Neuronal stem cell (in vitro differentiated cells): ENCODE results near the gene ANKMY2.

Experiments
- DNase-seq: peaks from one replicate; pipeline ENCODE4 v3.0.0-alpha.2; 2013; ENCODE audit warnings: low spot score
- H2AFZ ChIP-seq: one replicate; pipeline ENCODE4 v1.6.1; 2013; ENCODE audit warnings: mild to moderate bottlenecking, low read length, inconsistent platforms
- H2AK5ac ChIP-seq: 2 replicates; pipeline ENCODE4 v1.6.1; 2013; ENCODE audit warnings: low read depth, mild to moderate bottlenecking, inconsistent platforms, low read length, moderate library complexity, mixed read lengths
- H2BK120ac ChIP-seq: 2 replicates; pipeline ENCODE4 v1.6.1; 2013; ENCODE audit warnings: low read depth, mild to moderate bottlenecking, inconsistent platforms, low read length, moderate library complexity, mixed read lengths
- H2BK12ac ChIP-seq: one replicate; pipeline ENCODE4 v1.6.1; 2013; ENCODE audit warnings: low read length, inconsistent platforms
- H2BK15ac ChIP-seq: 2 replicates; pipeline ENCODE4 v1.6.1; 2013; ENCODE audit warnings: mild to moderate bottlenecking, low read length, inconsistent platforms, mixed read lengths
- H2BK5ac ChIP-seq: one replicate; pipeline ENCODE4 v1.6.1; 2013; ENCODE audit warnings: inconsistent platforms, mild to moderate bottlenecking, low read length, moderate library complexity
- H3K14ac ChIP-seq: one replicate; pipeline ENCODE4 v1.6.1; 2013; ENCODE audit warnings: low read length, inconsistent platforms
- H3K18ac ChIP-seq: 2 replicates; pipeline ENCODE4 v1.6.1; 2013; ENCODE audit warnings: low read length, inconsistent platforms
- H3K23ac ChIP-seq: 2 replicates; pipeline ENCODE4 v1.6.1; 2013; ENCODE audit warnings: low read depth, mild to moderate bottlenecking, mixed read lengths, low read length, inconsistent platforms; ENCODE audit not compliant: poor library complexity
- H3K27ac ChIP-seq: replicated peaks from 3 replicates; pipeline ENCODE4 v1.5.1; 2013; ENCODE audit warnings: low read length, inconsistent platforms
- H3K27me3 ChIP-seq, 3 experiments: 2 replicates each; pipeline ENCODE4 v1.6.1; 2013; ENCODE audit warnings: low read length in 3 of 3, mild to moderate bottlenecking in 2 of 3, inconsistent platforms in 1 of 3, low read depth in 1 of 3, mixed read lengths in 1 of 3, moderate library complexity in 1 of 3; ENCODE audit not compliant: control insufficient read depth in 3 of 3, insufficient read depth in 3 of 3
- H3K36me3 ChIP-seq, 2 donors: replicated peaks in 1 of 2; 2 replicates each; pipeline ENCODE4 v1.6.1; 2013; ENCODE audit warnings: low read length in 2 of 2; ENCODE audit not compliant: control insufficient read depth in 2 of 2, insufficient read depth in 2 of 2
- H3K4ac ChIP-seq: 2 replicates; pipeline ENCODE4 v1.6.1; 2013; ENCODE audit warnings: inconsistent platforms, mild to moderate bottlenecking, low read length, moderate library complexity
- H3K4me1 ChIP-seq, 2 donors: 1 replicate in 1 of 2; 2 replicates in 1 of 2; pipeline ENCODE4 v1.6.1; 2013; ENCODE audit warnings: low read length in 2 of 2, low read depth in 1 of 2; ENCODE audit not compliant: control insufficient read depth in 2 of 2, insufficient read depth in 1 of 2
- H3K4me2 ChIP-seq: one replicate; pipeline ENCODE4 v1.6.1; 2013; ENCODE audit warnings: mild to moderate bottlenecking, low read length, inconsistent platforms; ENCODE audit not compliant: insufficient read depth, poor library complexity, severe bottlenecking
- H3K4me3 ChIP-seq, 2 donors: 2 replicates each; pipeline ENCODE4 v1.5.1; 2013; ENCODE audit warnings: low read length in 2 of 2, mild to moderate bottlenecking in 2 of 2, inconsistent platforms in 1 of 2, moderate library complexity in 1 of 2
- H3K79me1 ChIP-seq: one replicate; pipeline ENCODE4 v1.6.1; 2013; ENCODE audit warnings: low read depth, mild to moderate bottlenecking, inconsistent platforms, low read length, moderate library complexity
- H3K9ac ChIP-seq: one replicate; pipeline ENCODE4 v1.6.1; 2013; ENCODE audit warnings: mild to moderate bottlenecking, low read depth, low read length, inconsistent platforms; ENCODE audit not compliant: poor library complexity
- H3K9me3 ChIP-seq, 2 donors: replicated peaks in 1 of 2; 2 replicates each; pipeline versions ENCODE3 to v1.6.1; 2013; ENCODE audit warnings: low read length in 2 of 2, mild to moderate bottlenecking in 2 of 2, inconsistent platforms in 1 of 2, low read depth in 1 of 2, mixed read lengths in 1 of 2, moderate library complexity in 1 of 2; ENCODE audit not compliant: control insufficient read depth in 2 of 2, insufficient read depth in 1 of 2
- H4K8ac ChIP-seq: one replicate; pipeline ENCODE4 v1.6.1; 2013; ENCODE audit warnings: low read depth, mild to moderate bottlenecking, inconsistent platforms, low read length, moderate library complexity
- H4K91ac ChIP-seq: one replicate; pipeline ENCODE4 v1.6.1; 2013; ENCODE audit warnings: low read length, low read depth, mild to moderate bottlenecking, inconsistent platforms; ENCODE audit not compliant: poor library complexity
- WGBS, 2 donors: extraction: QIAGEN DNeasy Blood & Tissue Kit; methylation state at CpG; one replicate each; pipeline ENCODE4 v1.1.7; 2013; ENCODE audit warnings: missing lambda C conversion rate in 2 of 2, mixed read lengths in 1 of 2; ENCODE audit not compliant: insufficient read length in 2 of 2, insufficient replicate concordance in 1 of 2; ENCODE audit errors: extremely low coverage in 2 of 2; 5-methylcytosine and 5-hydroxymethylcytosine counted together

ANKMY2 gene

GRCh38 chr7:16594676-16595075 lies 50.9 kb downstream of the ANKMY2 start:
- Histone ChIP-seq H3K23ac (no peak overlapping the region), H4K8ac (no peak overlapping the region), H2AK5ac (no peak overlapping the region), H3K9me3 (no peaks in the 10 kb centered on the region), H3K79me1 (no peaks in the 10 kb centered on the region), H3K4me3 (no peak overlapping the region), H2BK15ac (no peak overlapping the region), H3K4ac (no peak overlapping the region), H3K36me3 (peaks cover 0 to 12% of the 10 kb centered on the region in 2 donors), H3K4me2 (no peak overlapping the region), H2BK12ac (no peak overlapping the region), H2AFZ (no peak overlapping the region), H3K27ac (no peak overlapping the region), H2BK5ac (no peak overlapping the region), H2BK120ac (no peak overlapping the region), H4K91ac (no peak overlapping the region), H3K14ac (no peak overlapping the region), H3K9ac (no peak overlapping the region), H3K18ac (no peak overlapping the region), H3K27me3 (no peaks in the 10 kb centered on the region), H3K4me1 (peaks cover 0 to 8% of the 10 kb centered on the region in 2 donors)
- DNase-seq = no peak
- WGBS, 2 donors = no CpG with 5 or more reads among the region's 1 CpG

GRCh38 chr7:16594061-16594460 lies 51.5 kb downstream of the ANKMY2 start:
- Histone ChIP-seq H4K91ac (no peak overlapping the region), H3K9ac (no peak overlapping the region), H3K4ac (no peak overlapping the region), H2AFZ (no peak overlapping the region), H2BK120ac (no peak overlapping the region), H4K8ac (no peak overlapping the region), H3K27ac (no peak overlapping the region), H3K4me1 (peaks cover 0 to 8% of the 10 kb centered on the region in 2 donors), H2AK5ac (no peak overlapping the region), H3K27me3 (no peaks in the 10 kb centered on the region), H3K23ac (no peak overlapping the region), H2BK12ac (no peak overlapping the region), H2BK5ac (no peak overlapping the region), H3K14ac (no peak overlapping the region), H3K79me1 (no peaks in the 10 kb centered on the region), H3K4me3 (no peak overlapping the region), H2BK15ac (no peak overlapping the region), H3K9me3 (no peaks in the 10 kb centered on the region), H3K18ac (no peak overlapping the region), H3K4me2 (no peak overlapping the region), H3K36me3 (peaks cover 0 to 8% of the 10 kb centered on the region in 2 donors)
- DNase-seq = no peak

- no peak overlapping the region for H4K8ac ChIP-seq
- H3K79me1 ChIP-seq = no peaks in the 10 kb centered on the region
- H3K9me3 ChIP-seq = no peaks in the 10 kb centered on the region
- no peak overlapping the region for H3K18ac ChIP-seq
- H2BK15ac ChIP-seq = no peak overlapping the region
- DNase-seq = no peak
- no peak overlapping the region for H2BK12ac ChIP-seq
- no peak overlapping the region for H3K23ac ChIP-seq
- no peak overlapping the region for H3K14ac ChIP-seq
- H2BK120ac ChIP-seq = no peak overlapping the region
- no peak overlapping the region for H3K4me2 ChIP-seq
- H3K9ac ChIP-seq = no peak overlapping the region
- no peak overlapping the region for H2AFZ ChIP-seq
- no peak overlapping the region for H4K91ac ChIP-seq
- H3K27me3 ChIP-seq = no peaks in the 10 kb centered on the region
- H3K4me1 ChIP-seq = peaks cover 0 to 4% of the 10 kb centered on the region in 2 donors
- no peaks in the 10 kb centered on the region for H3K36me3 ChIP-seq
- WGBS, 2 donors = no CpG with 5 or more reads among the region's 3 CpGs
- H2AK5ac ChIP-seq = no peak overlapping the region
- no peak overlapping the region for H3K27ac ChIP-seq
- H3K4me3 ChIP-seq = no peak overlapping the region
- H3K4ac ChIP-seq = no peak overlapping the region
- no peak overlapping the region for H2BK5ac ChIP-seq
These were observed 53.2 kb downstream of the ANKMY2 start for GRCh38 chr7:16592395-16592794.

DNA sequence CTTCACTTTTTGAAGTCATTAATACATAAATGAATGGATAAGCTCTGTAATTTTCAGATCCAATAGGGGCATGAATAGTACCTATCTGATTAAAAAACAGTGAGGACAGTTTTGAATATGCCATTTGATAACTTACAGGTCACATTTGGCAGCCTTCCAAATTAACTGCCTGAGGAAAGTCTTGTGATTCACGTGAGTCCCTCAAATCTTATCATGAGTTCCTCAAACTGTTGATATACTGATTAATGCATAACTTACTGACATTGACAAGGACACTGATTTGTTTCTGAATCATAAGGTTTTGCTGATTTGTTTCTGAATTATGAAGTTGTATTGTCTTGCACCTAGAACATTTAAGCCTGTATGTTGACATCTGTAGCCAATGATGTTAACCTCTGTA lies 55.1 kb downstream of the ANKMY2 start:
- Histone ChIP-seq H3K79me1 (no peaks in the 10 kb centered on the region), H3K23ac (no peak overlapping the region), H4K91ac (no peak overlapping the region), H2BK5ac (no peak overlapping the region), H4K8ac (no peak overlapping the region), H3K9me3 (peaks cover 0 to 2% of the 10 kb centered on the region in 2 donors), H3K4ac (no peak overlapping the region), H3K9ac (no peak overlapping the region), H3K27me3 (no peaks in the 10 kb centered on the region), H2BK12ac (no peak overlapping the region), H3K4me1 (peaks cover 0 to 3% of the 10 kb centered on the region in 2 donors), H2AK5ac (no peak overlapping the region), H3K27ac (no peak overlapping the region), H2AFZ (no peak overlapping the region), H2BK15ac (no peak overlapping the region), H3K14ac (no peak overlapping the region), H3K4me3 (no peak overlapping the region), H2BK120ac (no peak overlapping the region), H3K18ac (no peak overlapping the region), H3K4me2 (no peak overlapping the region), H3K36me3 (no peaks in the 10 kb centered on the region)
- no CpG with 5 or more reads among the region's 1 CpG for WGBS, 2 donors
- no peak for DNase-seq
